Measurements from ENCODE around the gene VSNL1. TPM values are rescaled to one million over a fixed set of nuclear protein-coding genes. Genes with fewer than 3 reads are reported as not detected.

Gene VSNL1
- total RNA-seq, 1 donor from 2014 or later, result not detected

- intact Hi-C loops (cut with micrococcal nuclease), result no loop called here
These were observed 70.0 kb downstream of the VSNL1 start for GRCh38 chr2:17610521-17610920.

GRCh38 chr2:17611036-17611435 lies 70.5 kb downstream of the VSNL1 start:
- intact Hi-C loops (cut with micrococcal nuclease), result no loop called here

GRCh38 chr2:17614174-17614930 lies 73.9 kb downstream of the VSNL1 start:
- intact Hi-C loops (cut with micrococcal nuclease), result no loop called here

- intact Hi-C loops (cut with micrococcal nuclease), result no loop called here
These were observed 74.7 kb downstream of the VSNL1 start for GRCh38 chr2:17615147-17615546.

- intact Hi-C loops (cut with micrococcal nuclease), result no loop called here
These were observed 75.3 kb downstream of the VSNL1 start for GRCh38 chr2:17615728-17616351.

- intact Hi-C loops (cut with micrococcal nuclease), result no loop called here
These were observed 75.9 kb downstream of the VSNL1 start for GRCh38 chr2:17616405-17616804.

GRCh38 chr2:17617516-17617915 lies 77.0 kb downstream of the VSNL1 start:
- intact Hi-C loops (cut with micrococcal nuclease), result no loop called here

- intact Hi-C loops (cut with micrococcal nuclease), result no loop called here
These were observed 77.5 kb downstream of the VSNL1 start for GRCh38 chr2:17617955-17618354.

- intact Hi-C loops (cut with micrococcal nuclease), result no loop called here
These were observed 79.8 kb downstream of the VSNL1 start for GRCh38 chr2:17620280-17620679.

GRCh38 chr2:17620841-17621240 lies 80.3 kb downstream of the VSNL1 start:
- intact Hi-C loops (cut with micrococcal nuclease), result no loop called here

GRCh38 chr2:17621781-17622180 lies 81.3 kb downstream of the VSNL1 start:
- intact Hi-C loops (cut with micrococcal nuclease), result no loop called here

GRCh38 chr2:17625446-17625845 lies 85.0 kb downstream of the VSNL1 start:
- intact Hi-C loops (cut with micrococcal nuclease), result no loop called here

- intact Hi-C loops (cut with micrococcal nuclease), result no loop called here
These were observed 86.5 kb downstream of the VSNL1 start for GRCh38 chr2:17626986-17627385.

GRCh38 chr2:17627434-17627833 lies 86.9 kb downstream of the VSNL1 start:
- intact Hi-C loops (cut with micrococcal nuclease), result no loop called here

- intact Hi-C loops (cut with micrococcal nuclease), result no loop called here
These were observed 88.1 kb downstream of the VSNL1 start for GRCh38 chr2:17628349-17629261.

GRCh38 chr2:17630089-17630488 lies 89.6 kb downstream of the VSNL1 start:
- intact Hi-C loops (cut with micrococcal nuclease), result no loop called here

GRCh38 chr2:17634997-17635396 lies 94.5 kb downstream of the VSNL1 start:
- intact Hi-C loops (cut with micrococcal nuclease), result no loop called here

- intact Hi-C loops (cut with micrococcal nuclease), result no loop called here
These were observed 95.8 kb downstream of the VSNL1 start for GRCh38 chr2:17636257-17636656.

GRCh38 chr2:17637131-17637906 lies 96.8 kb downstream of the VSNL1 start:
- intact Hi-C loops (cut with micrococcal nuclease), result no loop called here

GRCh38 chr2:17638196-17638743 lies 97.8 kb downstream of the VSNL1 start:
- intact Hi-C loops (cut with micrococcal nuclease), result no loop called here

GRCh38 chr2:17640406-17640805 lies 99.9 kb downstream of the VSNL1 start:
- intact Hi-C loops (cut with micrococcal nuclease), result loop anchor here (10.0 kb wide), 1 partner anchor 534 kb away; no protein-coding TSS in a partner anchor

Data from T-helper 2 cell treated with Interferon-gamma antibody and Interleukin-4, amounts not matched to agents 100 ng/mL and 5 ng/mL, for 36 hours (primary cell).